Retinal pigment epithelial cell (primary cell): ENCODE data around the gene TM9SF1.

Source experiments
- DNase-seq: peaks from one replicate; pipeline ENCODE4 v3.0.0-alpha.2; 2010; ENCODE audit warnings: low read depth
- H3K4me3 ChIP-seq: 2 replicates; pipeline ENCODE4 v1.5.1; 2011; ENCODE audit warnings: mild to moderate bottlenecking, low read length, control low read depth, moderate library complexity
- CTCF ChIP-seq: conservative IDR thresholded peaks from 2 replicates; pipeline ENCODE4 v1.5.1; 2011; ENCODE audit warnings: low read depth, low read length, control low read depth, inconsistent platforms

TM9SF1 gene

GRCh38 chr14:24237463-24237955 is 42.3 kb upstream of the TM9SF1 start:
- DNase-seq: no peak
- no peak overlapping the region for H3K4me3 ChIP-seq
- no peak for TF ChIP-seq CTCF

GRCh38 chr14:24236689-24237462 is 41.6 kb upstream of the TM9SF1 start:
- DNase-seq: no peak
- H3K4me3 ChIP-seq: no peak overlapping the region
- TF ChIP-seq CTCF: no peak

- no peak for TF ChIP-seq CTCF
- no peak overlapping the region for H3K4me3 ChIP-seq
These were observed 40.8 kb upstream of the TM9SF1 start for GRCh38 chr14:24235804-24236688.

GRCh38 chr14:24234095-24235005 is 39.1 kb upstream of the TM9SF1 start:
- no peak overlapping the region for H3K4me3 ChIP-seq
- TF ChIP-seq CTCF: no peak
- no peak for DNase-seq

More at GRCh38 chr14:24235804-24236688, 40.8 kb upstream of the TM9SF1 start:
- DNase-seq: no peak

GRCh38 chr14:24233538-24233866 is 38.3 kb upstream of the TM9SF1 start:
- peak overlapping the region; percentile 89 for H3K4me3 ChIP-seq
- DNase-seq: no peak
- TF ChIP-seq CTCF: no peak

GRCh38 chr14:24232645-24233537 is 37.6 kb upstream of the TM9SF1 start, which contains the start of gene GMPR2:
GMPR2 (plus strand) TSS chr14:24232929; CDS start chr14:24233254, 325 bp downstream.
- no peak for DNase-seq

More at GRCh38 chr14:24232645-24233537, 37.6 kb upstream of the TM9SF1 start, which contains the start of gene GMPR2:
- H3K4me3 ChIP-seq: peak within 1 kb of the TSS; percentile 89
- no peak for TF ChIP-seq CTCF
